Hepatocyte (in vitro differentiated cells): ENCODE data around the gene ZNG1F. TPM values are rescaled to one million over a fixed set of nuclear protein-coding genes. Genes with fewer than 3 reads are reported as not detected.
"Not testable (repeated sequence)": the region's sequence is repeated elsewhere in the genome, so short reads cannot be mapped to it uniquely, and the experiment has no call there.

Experiments
- DNase-seq: peaks from one replicate; pipeline ENCODE4 v3.0.0-alpha.2; 2016; ENCODE audit warnings: low spot score
- H2AFZ ChIP-seq: fragments of 200-600 bp; sonication (generic); 2 replicates; pipeline ENCODE4 v1.6.0; 2016; ENCODE audit warnings: antibody characterized with exemption, mild to moderate bottlenecking
- H3K27ac ChIP-seq: fragments of 200-600 bp; sonication (generic); 2 replicates; pipeline ENCODE4 v1.5.1; 2016; ENCODE audit warnings: mild to moderate bottlenecking
- H3K27me3 ChIP-seq: fragments of 200-600 bp; sonication (generic); 2 replicates; pipeline ENCODE4 v1.6.1; 2016
- H3K36me3 ChIP-seq: fragments of 200-600 bp; sonication (generic); replicated peaks from 2 replicates; pipeline ENCODE4 v1.5.1; 2016; ENCODE audit warnings: low read depth; ENCODE audit not compliant: insufficient read depth
- H3K4me1 ChIP-seq: fragments of 200-600 bp; sonication (generic); 2 replicates; pipeline ENCODE4 v1.5.1; 2016; ENCODE audit warnings: mild to moderate bottlenecking, moderate library complexity; ENCODE audit not compliant: insufficient read depth
- H3K4me2 ChIP-seq: fragments of 200-600 bp; sonication (generic); 2 replicates; pipeline ENCODE4 v1.6.0; 2016
- H3K4me3 ChIP-seq: fragments of 200-600 bp; sonication (generic); 2 replicates; pipeline ENCODE4 v1.5.1; 2016; ENCODE audit warnings: mild to moderate bottlenecking
- H3K79me2 ChIP-seq: fragments of 200-600 bp; sonication (generic); 2 replicates; pipeline ENCODE4 v1.6.0; 2017; ENCODE audit warnings: mild to moderate bottlenecking
- H3K9me2 ChIP-seq: fragments of 200-600 bp; sonication (generic); replicated peaks from 2 replicates; pipeline ENCODE4 v1.6.0; 2017; ENCODE audit warnings: mild to moderate bottlenecking; ENCODE audit not compliant: insufficient read depth
- H3K9me3 ChIP-seq: fragments of 200-600 bp; sonication (generic); 2 replicates; pipeline ENCODE4 v1.5.1; 2016; ENCODE audit warnings: low read depth, mild to moderate bottlenecking
- H4K20me1 ChIP-seq: fragments of 200-600 bp; sonication (generic); 2 replicates; pipeline ENCODE4 v1.6.0; 2016; ENCODE audit warnings: mild to moderate bottlenecking; ENCODE audit not compliant: insufficient read depth, poor library complexity, severe bottlenecking
- WGBS: methylation state at CpG from one replicate; pipeline ENCODE4 v1.1.6; 2016; ENCODE audit warnings: low lambda C conversion rate; ENCODE audit errors: missing lambda C conversion rate; 5-methylcytosine and 5-hydroxymethylcytosine counted together
- polyA plus RNA-seq: library from polyadenylated mRNA; unstranded; fragments of >200 nt; fragmentation: Nextera tagmentation; extraction: Ambion mirVana; gene quantifications from 2 replicates; pipeline ENCODE4 v1.2.1, GENCODE V29; 2016
- total RNA-seq: library from RNA; depleted of rRNA; stranded (reverse); fragments of >200 nt; gene quantifications from 2 replicates; pipeline ENCODE4 v1.2.3, GENCODE V29; 2014

The ZNG1F gene
- total and polyA plus RNA-seq, 2 experiments from 2014 or later = 14.3 to 19.2 TPM

- 70% methylated on average over 7 of the region's 7 CpGs for WGBS
- not testable (repeated sequence) for H3K27ac ChIP-seq, DNase-seq, H3K36me3 ChIP-seq, H3K4me2 ChIP-seq, H3K4me1 ChIP-seq, H3K27me3 ChIP-seq, H3K9me2 ChIP-seq, H4K20me1 ChIP-seq, H3K4me3 ChIP-seq, H3K9me3 ChIP-seq, H3K79me2 ChIP-seq, H2AFZ ChIP-seq
These were observed 88.6 kb downstream of the ZNG1F start for GRCh38 chr9:41100508-41100907.

GRCh38 chr9:41098759-41099158 is 90.4 kb downstream of the ZNG1F start:
- not testable (repeated sequence) for H3K9me3 ChIP-seq, H4K20me1 ChIP-seq, H3K36me3 ChIP-seq, H3K79me2 ChIP-seq, H3K4me2 ChIP-seq, H2AFZ ChIP-seq, H3K4me3 ChIP-seq, DNase-seq, H3K27ac ChIP-seq, H3K27me3 ChIP-seq, H3K9me2 ChIP-seq, H3K4me1 ChIP-seq
- WGBS = 58% methylated on average over 4 of the region's 4 CpGs

- not testable (repeated sequence) for H3K36me3 ChIP-seq, H3K4me2 ChIP-seq, DNase-seq, H3K9me3 ChIP-seq, H2AFZ ChIP-seq, H3K4me1 ChIP-seq, H3K4me3 ChIP-seq, H3K27ac ChIP-seq, H3K79me2 ChIP-seq, H4K20me1 ChIP-seq, H3K27me3 ChIP-seq, H3K9me2 ChIP-seq
- 55% methylated on average over 2 of the region's 2 CpGs for WGBS
These were observed 94.1 kb downstream of the ZNG1F start for GRCh38 chr9:41095060-41095459.

- not testable (repeated sequence) for H3K4me1 ChIP-seq, H3K36me3 ChIP-seq, H3K4me2 ChIP-seq, H3K4me3 ChIP-seq, H3K9me2 ChIP-seq, H2AFZ ChIP-seq, H4K20me1 ChIP-seq, H3K9me3 ChIP-seq, DNase-seq, H3K27ac ChIP-seq, H3K27me3 ChIP-seq, H3K79me2 ChIP-seq
- 63% methylated on average over 3 of the region's 9 CpGs for WGBS
These were observed 94.9 kb downstream of the ZNG1F start for GRCh38 chr9:41094010-41094773.

- H3K9me3 ChIP-seq, H3K27ac ChIP-seq, H4K20me1 ChIP-seq, H3K4me1 ChIP-seq, H3K27me3 ChIP-seq, H3K9me2 ChIP-seq, H3K36me3 ChIP-seq, H3K4me3 ChIP-seq, DNase-seq, H3K4me2 ChIP-seq, H2AFZ ChIP-seq, H3K79me2 ChIP-seq: not testable (repeated sequence)
These were observed 98.2 kb downstream of the ZNG1F start for GRCh38 chr9:41090922-41091321.

- H3K27me3 ChIP-seq, H3K4me2 ChIP-seq, H3K9me2 ChIP-seq, H3K27ac ChIP-seq, H3K4me3 ChIP-seq, H4K20me1 ChIP-seq, H3K36me3 ChIP-seq, H3K4me1 ChIP-seq, H3K9me3 ChIP-seq, H3K79me2 ChIP-seq, H2AFZ ChIP-seq, DNase-seq: not testable (repeated sequence)
- 30% methylated on average over 1 of the region's 1 CpG for WGBS
These were observed 98.7 kb downstream of the ZNG1F start for GRCh38 chr9:41090386-41090785.
